Uterus (tissue), 4 donors: Measurements from ENCODE around the gene PDE6A. TPM values are rescaled to one million over a fixed set of nuclear protein-coding genes. Genes with fewer than 3 reads are reported as not detected.

Source experiments
- DNase-seq, 2 donors: peaks; one replicate each; pipeline ENCODE4 v3.0.0-alpha.2; 2019 to 2020
- H3K27ac ChIP-seq, 2 donors: fragments of 200-600 bp; sonication (generic); 1 replicate in 1 of 2; 2 replicates in 1 of 2; pipeline ENCODE4 v1.5.1; 2016 to 2018
- H3K27me3 ChIP-seq, 2 donors: fragments of 200-600 bp; sonication (generic); one replicate each; pipeline ENCODE4 v1.5.1; 2018 to 2019; ENCODE audit warnings: control low read depth in 1 of 2
- H3K36me3 ChIP-seq, 2 donors: fragments of 200-600 bp; sonication (generic); one replicate each; pipeline ENCODE4 v1.5.1; 2019; ENCODE audit warnings: control low read depth in 1 of 2
- H3K4me1 ChIP-seq, 2 donors: fragments of 200-600 bp; sonication (generic); one replicate each; pipeline ENCODE4 v1.5.1; 2018 to 2019; ENCODE audit warnings: control low read depth in 1 of 2
- H3K4me3 ChIP-seq, 2 donors: fragments of 200-600 bp; sonication (generic); 1 replicate in 1 of 2; 2 replicates in 1 of 2; pipeline ENCODE4 v1.5.1; 2018 to 2019; ENCODE audit warnings: mild to moderate bottlenecking in 1 of 2
- H3K9me3 ChIP-seq, 2 donors: fragments of 200-600 bp; sonication (generic); one replicate each; pipeline ENCODE4 v1.5.1; 2019; ENCODE audit warnings: control low read depth in 1 of 2
- POLR2A ChIP-seq, 2 donors: fragments of 450-650 bp; IDR thresholded peaks; one replicate each; pipeline ENCODE4 v1.6.1; 2016; ENCODE audit warnings: antibody characterized with exemption in 2 of 2, mild to moderate bottlenecking in 1 of 2, moderate library complexity in 1 of 2
- intact Hi-C: fragments of 100-400 bp; cut with DNase I; formaldehyde crosslinking; loops from one replicate; pipeline ENCODE4 v1.15.1; 2023; ENCODE audit warnings: low total_unique reads
- total RNA-seq, 4 donors: library from RNA; depleted of rRNA in 3 of 4; stranded (reverse); fragments of >200 nt in 3 of 4; gene quantifications; one replicate each; pipeline versions ENCODE4 v1.1.0 to v1.2.4, GENCODE V29; 2014 to 2023
- TF ChIP-seq, protein P1 (sequence below), 4 experiments: fragments of 200-600 bp in 2 of 4; fragments of 450-650 bp in 2 of 4; sonication (generic) in 2 of 4; IDR thresholded peaks; one replicate each; pipeline ENCODE4 v1.5.1; 2016 to 2019; ENCODE audit warnings: antibody characterized with exemption in 4 of 4, mild to moderate bottlenecking in 2 of 4, moderate library complexity in 1 of 4
- donor health status: DM: yes; HTN: yes; CAD: no.

PDE6A gene
- total RNA-seq, 4 donors from 2014 or later: 0.07 TPM; not detected in 3

DNA sequence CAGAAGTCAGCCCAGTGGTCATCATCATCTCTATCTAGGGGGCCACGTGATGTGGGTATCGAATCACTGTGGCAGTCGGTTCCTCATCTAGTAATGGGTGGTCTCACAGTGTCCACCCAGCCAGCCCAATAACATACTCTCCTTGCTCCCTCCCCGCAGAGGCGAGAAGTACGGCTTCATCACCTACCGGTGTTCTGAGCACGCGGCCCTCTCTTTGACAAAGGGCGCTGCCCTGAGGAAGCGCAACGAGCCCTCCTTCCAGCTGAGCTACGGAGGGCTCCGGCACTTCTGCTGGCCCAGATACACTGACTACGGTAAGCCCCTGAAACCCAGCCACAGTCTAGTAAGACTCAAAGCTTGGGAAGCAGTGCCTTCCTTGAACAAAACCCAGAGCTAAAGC is 99.0 kb downstream of the PDE6A start:
- no peaks in the 10 kb centered on the region for H3K9me3 ChIP-seq
- H3K27me3 ChIP-seq: no peaks in the 10 kb centered on the region
- no peak for DNase-seq
- TF ChIP-seq, protein P1, sequence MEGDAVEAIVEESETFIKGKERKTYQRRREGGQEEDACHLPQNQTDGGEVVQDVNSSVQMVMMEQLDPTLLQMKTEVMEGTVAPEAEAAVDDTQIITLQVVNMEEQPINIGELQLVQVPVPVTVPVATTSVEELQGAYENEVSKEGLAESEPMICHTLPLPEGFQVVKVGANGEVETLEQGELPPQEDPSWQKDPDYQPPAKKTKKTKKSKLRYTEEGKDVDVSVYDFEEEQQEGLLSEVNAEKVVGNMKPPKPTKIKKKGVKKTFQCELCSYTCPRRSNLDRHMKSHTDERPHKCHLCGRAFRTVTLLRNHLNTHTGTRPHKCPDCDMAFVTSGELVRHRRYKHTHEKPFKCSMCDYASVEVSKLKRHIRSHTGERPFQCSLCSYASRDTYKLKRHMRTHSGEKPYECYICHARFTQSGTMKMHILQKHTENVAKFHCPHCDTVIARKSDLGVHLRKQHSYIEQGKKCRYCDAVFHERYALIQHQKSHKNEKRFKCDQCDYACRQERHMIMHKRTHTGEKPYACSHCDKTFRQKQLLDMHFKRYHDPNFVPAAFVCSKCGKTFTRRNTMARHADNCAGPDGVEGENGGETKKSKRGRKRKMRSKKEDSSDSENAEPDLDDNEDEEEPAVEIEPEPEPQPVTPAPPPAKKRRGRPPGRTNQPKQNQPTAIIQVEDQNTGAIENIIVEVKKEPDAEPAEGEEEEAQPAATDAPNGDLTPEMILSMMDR (IDR thresholded peaks at IDR 0.05): no peak
- TF ChIP-seq POLR2A (IDR thresholded peaks at IDR 0.05): no peak
- no peak overlapping the region for H3K4me3 ChIP-seq
- no peak overlapping the region for H3K27ac ChIP-seq
- intact Hi-C loops: no loop called here
- no peaks in the 10 kb centered on the region for H3K36me3 ChIP-seq
- no peaks in the 10 kb centered on the region for H3K4me1 ChIP-seq

- no peaks in the 10 kb centered on the region for H3K27me3 ChIP-seq
- H3K4me3 ChIP-seq: no peak overlapping the region
- H3K4me1 ChIP-seq: no peaks in the 10 kb centered on the region
- intact Hi-C loops: no loop called here
- no peak for DNase-seq
- no peaks in the 10 kb centered on the region for H3K36me3 ChIP-seq
- H3K27ac ChIP-seq: no peak overlapping the region
- TF ChIP-seq, protein P1 (IDR thresholded peaks at IDR 0.05): no peak
- H3K9me3 ChIP-seq: no peaks in the 10 kb centered on the region
Measured at GRCh38 chr5:149841851-149842793, 102.5 kb downstream of the PDE6A start.

DNA sequence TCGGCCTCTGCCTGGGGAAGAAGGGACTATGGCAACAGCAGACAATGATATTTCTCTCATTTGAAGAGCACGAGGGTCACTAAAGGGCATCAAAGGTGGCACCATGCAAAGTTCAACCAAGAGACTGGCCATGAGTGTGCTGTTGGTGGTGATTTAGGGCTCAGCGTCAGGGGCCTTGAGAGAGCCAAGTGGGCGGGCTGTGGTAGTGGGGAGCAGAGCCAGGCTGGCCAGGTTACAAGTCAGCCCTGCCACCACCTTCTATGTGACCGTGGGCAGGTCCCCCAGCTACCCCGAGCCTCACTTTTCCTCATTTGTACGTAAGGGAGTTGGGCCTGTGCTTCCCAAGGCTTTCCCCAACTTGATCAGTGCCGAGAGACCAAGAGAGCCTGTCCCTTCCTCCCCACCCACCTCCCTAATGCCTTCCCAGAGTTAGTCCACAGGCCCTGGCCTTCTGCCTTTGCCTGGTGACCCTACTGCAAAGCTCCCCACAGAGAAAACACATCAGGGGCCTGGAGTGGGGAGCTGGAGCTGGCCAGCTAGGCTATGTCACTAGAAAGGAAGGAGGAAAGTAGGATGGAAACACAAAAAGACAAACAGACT is 104.3 kb downstream of the PDE6A start:
- no peak overlapping the region for H3K27ac ChIP-seq
- no peaks in the 10 kb centered on the region for H3K27me3 ChIP-seq
- no peaks in the 10 kb centered on the region for H3K9me3 ChIP-seq
- intact Hi-C loops: no loop called here
- H3K4me1 ChIP-seq: no peaks in the 10 kb centered on the region
- no peaks in the 10 kb centered on the region for H3K36me3 ChIP-seq
- no peak overlapping the region for H3K4me3 ChIP-seq
- DNase-seq: no peak
- TF ChIP-seq, protein P1 (IDR thresholded peaks at IDR 0.05): no peak
- no peak for TF ChIP-seq POLR2A (IDR thresholded peaks at IDR 0.05)

- no peaks in the 10 kb centered on the region for H3K36me3 ChIP-seq
- H3K4me3 ChIP-seq: no peak overlapping the region
- TF ChIP-seq, protein P1 (IDR thresholded peaks at IDR 0.05): no peak
- TF ChIP-seq POLR2A (IDR thresholded peaks at IDR 0.05): no peak
- H3K27me3 ChIP-seq: no peaks in the 10 kb centered on the region
- intact Hi-C loops: no loop called here
- H3K4me1 ChIP-seq: no peaks in the 10 kb centered on the region
- no peak overlapping the region for H3K27ac ChIP-seq
- no peak for DNase-seq
- no peaks in the 10 kb centered on the region for H3K9me3 ChIP-seq
Measured at GRCh38 chr5:149839761-149840160, 104.8 kb downstream of the PDE6A start.
